ENCODE results near the gene MAPK8.

Gene MAPK8

DNA sequence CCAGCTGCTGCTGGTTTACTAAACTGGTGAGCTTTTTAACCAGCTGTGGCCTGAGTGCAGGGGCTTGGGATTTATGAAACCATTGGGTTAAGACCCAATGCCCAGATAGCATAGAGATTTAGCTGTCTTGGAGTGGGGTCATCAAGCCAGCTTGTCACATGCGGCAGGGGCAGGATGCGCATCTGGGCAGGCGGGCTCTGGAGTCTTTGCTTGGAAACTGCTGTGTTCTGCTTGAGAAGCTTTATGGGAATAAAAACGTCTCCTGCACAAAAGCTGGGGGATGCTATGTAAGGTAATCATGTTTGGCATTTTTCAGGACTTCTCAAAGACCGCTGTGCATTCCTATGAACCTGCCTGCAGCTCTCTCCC is 136.3 kb downstream of the MAPK8 start:
- no peak for DNase-seq
- Histone ChIP-seq H3K4me2 (ENCODE audit: low read depth, low read length) (no peak overlapping the region), H3K79me2 (ENCODE audit: low read length) (no peaks in the 10 kb centered on the region), H3K9me2 (replicated peaks; ENCODE audit: insufficient read depth, low read length) (no peaks in the 10 kb centered on the region), H3K36me3 (replicated peaks; ENCODE audit: insufficient read depth, low read length) (no peaks in the 10 kb centered on the region), H3K4me3 (ENCODE audit: low read length) (no peak overlapping the region), H3K4me1 (ENCODE audit: low read length) (no peaks in the 10 kb centered on the region), H2AFZ (ENCODE audit: low read length) (no peak overlapping the region), H3K27ac (ENCODE audit: low read length) (no peak overlapping the region), H3K9ac (ENCODE audit: low read length) (no peak overlapping the region), H3F3A (ENCODE audit: insufficient read depth, low read length) (no peaks in the 10 kb centered on the region), H3K27me3 (replicated peaks; ENCODE audit: insufficient read depth, low read length) (no peaks in the 10 kb centered on the region), H3K9me3 (replicated peaks; ENCODE audit: insufficient read depth, low read length) (no peaks in the 10 kb centered on the region), H4K20me1 (ENCODE audit: insufficient read depth, low read length) (no peaks in the 10 kb centered on the region)
- TF ChIP-seq EZH2 (optimal IDR thresholded peaks at IDR 0.05; ENCODE audit: low read depth, low read length): no peak
- no peak for TF ChIP-seq EZH2phosphoT487 (IDR thresholded peaks at IDR 0.05; ENCODE audit: low read length)
- TF ChIP-seq, protein P1, sequence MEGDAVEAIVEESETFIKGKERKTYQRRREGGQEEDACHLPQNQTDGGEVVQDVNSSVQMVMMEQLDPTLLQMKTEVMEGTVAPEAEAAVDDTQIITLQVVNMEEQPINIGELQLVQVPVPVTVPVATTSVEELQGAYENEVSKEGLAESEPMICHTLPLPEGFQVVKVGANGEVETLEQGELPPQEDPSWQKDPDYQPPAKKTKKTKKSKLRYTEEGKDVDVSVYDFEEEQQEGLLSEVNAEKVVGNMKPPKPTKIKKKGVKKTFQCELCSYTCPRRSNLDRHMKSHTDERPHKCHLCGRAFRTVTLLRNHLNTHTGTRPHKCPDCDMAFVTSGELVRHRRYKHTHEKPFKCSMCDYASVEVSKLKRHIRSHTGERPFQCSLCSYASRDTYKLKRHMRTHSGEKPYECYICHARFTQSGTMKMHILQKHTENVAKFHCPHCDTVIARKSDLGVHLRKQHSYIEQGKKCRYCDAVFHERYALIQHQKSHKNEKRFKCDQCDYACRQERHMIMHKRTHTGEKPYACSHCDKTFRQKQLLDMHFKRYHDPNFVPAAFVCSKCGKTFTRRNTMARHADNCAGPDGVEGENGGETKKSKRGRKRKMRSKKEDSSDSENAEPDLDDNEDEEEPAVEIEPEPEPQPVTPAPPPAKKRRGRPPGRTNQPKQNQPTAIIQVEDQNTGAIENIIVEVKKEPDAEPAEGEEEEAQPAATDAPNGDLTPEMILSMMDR (IDR thresholded peaks at IDR 0.05; ENCODE audit: low read length): no peak

DNA sequence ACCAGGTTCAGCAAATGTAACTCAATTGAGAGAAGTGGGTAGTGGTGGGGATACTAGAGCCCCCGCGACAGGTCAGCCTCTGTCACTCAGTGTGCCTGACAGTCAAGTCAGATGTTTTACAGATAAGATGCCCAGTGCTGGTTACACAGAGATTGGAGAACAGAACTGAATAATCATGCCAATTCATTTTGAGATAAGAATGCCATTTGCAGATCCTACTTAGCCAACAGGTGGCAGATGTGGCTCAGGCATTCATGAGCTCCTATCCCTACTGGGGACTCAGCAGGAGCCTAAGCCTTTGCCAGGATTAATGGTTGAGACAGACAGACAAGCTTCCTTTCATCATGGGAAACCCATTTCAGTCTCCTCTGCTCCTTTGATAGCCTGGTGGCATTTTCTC is 137.8 kb downstream of the MAPK8 start:
- no peak overlapping the region for H3K9ac ChIP-seq (ENCODE audit: low read length)

DNA sequence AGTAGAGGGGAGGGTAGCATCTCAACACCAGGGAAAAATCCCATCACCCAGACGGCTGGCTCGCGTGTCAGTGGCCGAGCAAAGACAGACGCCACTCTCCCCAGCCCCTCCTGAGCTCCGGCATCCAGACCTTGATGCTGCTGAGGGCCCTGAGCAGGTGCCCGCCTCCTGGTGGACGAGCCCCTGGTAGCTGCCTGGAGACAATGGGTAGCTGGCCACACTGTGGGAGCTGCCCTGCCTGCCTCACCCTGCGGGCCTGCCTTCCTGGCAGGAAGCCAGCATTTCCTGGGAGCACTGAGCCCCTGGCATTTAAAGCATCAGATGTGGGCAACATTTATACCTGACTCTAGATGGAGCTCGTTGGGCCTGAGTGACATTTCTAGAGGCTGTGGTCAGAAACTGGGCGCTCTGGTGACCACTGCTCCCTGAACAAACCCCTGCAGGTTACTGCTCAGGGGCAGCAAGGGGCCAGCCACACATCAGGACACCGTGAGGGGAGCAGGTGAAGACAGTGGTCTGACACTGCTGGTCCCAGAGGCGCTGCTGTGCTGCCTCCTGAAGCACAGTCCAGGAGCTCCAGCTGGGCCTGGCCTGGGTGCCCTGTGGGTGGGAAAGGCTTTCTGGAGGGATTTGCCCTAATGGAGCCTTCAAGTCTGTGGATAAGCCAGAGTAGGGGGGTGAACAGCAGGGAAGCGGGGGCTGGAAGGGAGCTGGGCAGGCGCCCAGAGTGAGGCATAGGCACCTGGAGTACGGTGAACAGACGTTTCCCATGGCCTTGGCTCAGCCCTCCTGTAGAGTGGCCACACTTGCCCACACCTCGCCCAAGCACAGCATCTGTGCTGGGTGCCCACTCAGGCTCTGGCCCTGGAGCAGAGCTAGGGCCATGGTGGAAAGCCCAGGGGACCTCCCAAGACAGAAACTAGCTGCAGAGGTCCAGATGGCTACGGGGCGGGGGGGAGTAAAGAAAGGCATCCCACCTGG is 138.7 kb downstream of the MAPK8 start:
- TF ChIP-seq EZH2 (optimal IDR thresholded peaks at IDR 0.05; ENCODE audit: low read depth, low read length) (no peak), EZH2phosphoT487 (IDR thresholded peaks at IDR 0.05; ENCODE audit: low read length) (no peak)
- TF ChIP-seq, protein P1 (IDR thresholded peaks at IDR 0.05; ENCODE audit: low read length): no peak
- no peak overlapping the region for H3K9ac ChIP-seq (ENCODE audit: low read length)
- no peak overlapping the region for H3K4me2 ChIP-seq (ENCODE audit: low read depth, low read length)
- H3K9me3 ChIP-seq (replicated peaks; ENCODE audit: insufficient read depth, low read length): no peaks in the 10 kb centered on the region
- H3K27me3 ChIP-seq (replicated peaks; ENCODE audit: insufficient read depth, low read length): no peaks in the 10 kb centered on the region
- no peaks in the 10 kb centered on the region for H3K36me3 ChIP-seq (replicated peaks; ENCODE audit: insufficient read depth, low read length)
- H3F3A ChIP-seq (ENCODE audit: insufficient read depth, low read length): no peaks in the 10 kb centered on the region
- H3K79me2 ChIP-seq (ENCODE audit: low read length): no peaks in the 10 kb centered on the region
- no peak overlapping the region for H3K4me3 ChIP-seq (ENCODE audit: low read length)
- H4K20me1 ChIP-seq (ENCODE audit: insufficient read depth, low read length): no peaks in the 10 kb centered on the region
- DNase-seq: no peak
- no peaks in the 10 kb centered on the region for H3K9me2 ChIP-seq (replicated peaks; ENCODE audit: insufficient read depth, low read length)
- no peaks in the 10 kb centered on the region for H3K4me1 ChIP-seq (ENCODE audit: low read length)
- H3K27ac ChIP-seq (ENCODE audit: low read length): no peak overlapping the region
- no peak overlapping the region for H2AFZ ChIP-seq (ENCODE audit: low read length)

More for the DNA sequence above, 137.8 kb downstream of the MAPK8 start:
- Histone ChIP-seq H3F3A (ENCODE audit: insufficient read depth, low read length) (no peaks in the 10 kb centered on the region), H3K4me1 (ENCODE audit: low read length) (no peaks in the 10 kb centered on the region), H3K4me2 (ENCODE audit: low read depth, low read length) (no peak overlapping the region), H4K20me1 (ENCODE audit: insufficient read depth, low read length) (no peaks in the 10 kb centered on the region), H3K9me2 (replicated peaks; ENCODE audit: insufficient read depth, low read length) (no peaks in the 10 kb centered on the region), H3K36me3 (replicated peaks; ENCODE audit: insufficient read depth, low read length) (no peaks in the 10 kb centered on the region), H3K27me3 (replicated peaks; ENCODE audit: insufficient read depth, low read length) (no peaks in the 10 kb centered on the region), H3K9me3 (replicated peaks; ENCODE audit: insufficient read depth, low read length) (no peaks in the 10 kb centered on the region), H3K27ac (ENCODE audit: low read length) (no peak overlapping the region), H2AFZ (ENCODE audit: low read length) (no peak overlapping the region), H3K4me3 (ENCODE audit: low read length) (no peak overlapping the region), H3K79me2 (ENCODE audit: low read length) (no peaks in the 10 kb centered on the region)
- no peak for DNase-seq
- TF ChIP-seq, protein P1 (IDR thresholded peaks at IDR 0.05; ENCODE audit: low read length): no peak
- TF ChIP-seq EZH2 (optimal IDR thresholded peaks at IDR 0.05; ENCODE audit: low read depth, low read length) (no peak), EZH2phosphoT487 (IDR thresholded peaks at IDR 0.05; ENCODE audit: low read length) (no peak)

Measured in MM.1S (cell line).